Gastroesophageal sphincter (tissue), 4 donors: ENCODE data around the gene TRAK2. TPM values are rescaled to one million over a fixed set of nuclear protein-coding genes. Genes with fewer than 3 reads are reported as not detected.
"Not testable (repeated sequence)": the region's sequence is repeated elsewhere in the genome, so short reads cannot be mapped to it uniquely, and the experiment has no call there.

Source experiments
- ATAC-seq: fragments of 150-250 bp; one replicate; pipeline ENCODE4 v1.9.1; 2016; ENCODE audit warnings: mild to moderate bottlenecking, moderate library complexity
- H3K27ac ChIP-seq, 4 donors: fragments of 200-600 bp; sonication (generic) in 3 of 4; 1 replicate in 3 of 4; 2 replicates in 1 of 4; pipeline ENCODE4 v1.5.1; 2016 to 2019
- H3K27me3 ChIP-seq: fragments of 200-600 bp; sonication (generic); one replicate; pipeline ENCODE4 v1.5.1; 2019
- H3K36me3 ChIP-seq, 2 donors: fragments of 200-600 bp; sonication (generic); one replicate each; pipeline ENCODE4 v1.5.1; 2019; ENCODE audit warnings: control low read depth in 1 of 2
- H3K4me1 ChIP-seq, 3 donors: fragments of 200-600 bp; sonication (generic); 1 replicate in 2 of 3; 2 replicates in 1 of 3; pipeline ENCODE4 v1.5.1; 2016 to 2019; ENCODE audit warnings: control low read depth in 2 of 3
- H3K4me3 ChIP-seq, 2 donors: fragments of 200-600 bp; sonication (generic); one replicate each; pipeline ENCODE4 v1.5.1; 2019; ENCODE audit warnings: mild to moderate bottlenecking in 1 of 2, moderate library complexity in 1 of 2
- H3K9me3 ChIP-seq, 3 donors: fragments of 200-600 bp; sonication (generic); one replicate each; pipeline ENCODE4 v1.5.1; 2017 to 2019; ENCODE audit warnings: control low read depth in 2 of 3
- CTCF ChIP-seq, 4 experiments: fragments of 200-600 bp in 2 of 4; fragments of 450-650 bp in 2 of 4; sonication (generic) in 1 of 4; IDR thresholded peaks; one replicate each; pipeline ENCODE4 v1.5.1; 2017 to 2019; ENCODE audit warnings: antibody characterized with exemption in 4 of 4, mild to moderate bottlenecking in 2 of 4, moderate library complexity in 2 of 4
- EP300 ChIP-seq: sonication (generic); formaldehyde crosslinking; IDR thresholded peaks from one replicate; pipeline ENCODE4 v1.6.1; 2017; ENCODE audit warnings: antibody characterized with exemption, mild to moderate bottlenecking
- POLR2A ChIP-seq, 2 donors: fragments of 450-650 bp; IDR thresholded peaks; one replicate each; pipeline ENCODE4 v1.6.1; 2017; ENCODE audit warnings: antibody characterized with exemption in 2 of 2, mild to moderate bottlenecking in 2 of 2, moderate library complexity in 1 of 2
- POLR2AphosphoS5 ChIP-seq: sonication (generic); formaldehyde crosslinking; IDR thresholded peaks from one replicate; pipeline ENCODE4 v1.6.1; 2017; ENCODE audit warnings: antibody characterized with exemption
- WGBS, 2 donors: methylation state at CpG; one replicate each; pipeline ENCODE4 v1.1.5; 2018; ENCODE audit warnings: low coverage in 1 of 2; 5-methylcytosine and 5-hydroxymethylcytosine counted together
- total RNA-seq, 4 donors: library from RNA; depleted of rRNA; stranded (reverse); fragments of >200 nt; gene quantifications; one replicate each; pipeline ENCODE4 v1.1.0, GENCODE V29; 2016

Gene TRAK2
- total RNA-seq, 4 donors from 2014 or later = 64.8 to 129 (median 105) TPM

- WGBS, 2 donors = 77 to 80% methylated on average over 3 of the region's 3 CpGs
- TF ChIP-seq POLR2AphosphoS5 = no peak
- TF ChIP-seq CTCF (IDR thresholded peaks at IDR 0.05) = no peak
- no peak for TF ChIP-seq POLR2A (IDR thresholded peaks at IDR 0.05)
- Histone ChIP-seq H3K4me3 (no peak overlapping the region), H3K9me3 (no peaks in the 10 kb centered on the region), H3K27ac (peak overlapping the region in 1 of 4 donors; percentile 4), H3K27me3 (no peaks in the 10 kb centered on the region), H3K4me1 (peaks cover 8 to 99% (median 11%) of the 10 kb centered on the region in 3 donors), H3K36me3 (no peaks in the 10 kb centered on the region)
- no peak for ATAC-seq
Observed at GRCh38 chr2:201444746-201445465, 6.4 kb downstream of the TRAK2 start.

GRCh38 chr2:201441409-201441808, 9.8 kb downstream of the TRAK2 start:
- Histone ChIP-seq H3K27ac (no peak overlapping the region), H3K4me1 (peaks cover 4 to 72% (median 11%) of the 10 kb centered on the region in 3 donors)

DNA sequence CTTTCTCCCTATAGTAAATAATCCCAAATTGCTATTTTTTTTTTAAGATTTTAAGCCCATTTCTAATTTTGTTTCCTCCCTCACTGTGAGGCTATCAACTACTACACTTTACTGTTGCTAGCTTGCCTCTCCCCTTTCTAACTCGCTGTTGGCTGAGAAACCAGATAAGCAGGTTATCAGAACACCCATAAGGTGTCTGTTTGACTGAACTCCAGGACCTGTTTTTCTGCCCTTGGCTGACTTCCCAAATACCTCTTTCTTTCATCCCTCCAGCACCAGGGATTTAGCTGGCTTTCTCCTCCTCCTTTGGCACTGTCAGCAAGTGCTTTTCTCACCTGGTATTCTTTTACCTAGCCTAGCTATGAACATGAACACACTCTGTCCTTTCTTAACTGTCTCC, 11.1 kb downstream of the TRAK2 start:
- no peak for ATAC-seq
- Histone ChIP-seq H3K27ac (no peak overlapping the region), H3K36me3 (no peaks in the 10 kb centered on the region), H3K4me3 (no peak overlapping the region), H3K9me3 (no peaks in the 10 kb centered on the region), H3K27me3 (no peaks in the 10 kb centered on the region), H3K4me1 (peaks cover 0 to 65% (median 5%) of the 10 kb centered on the region in 3 donors)
- WGBS, 2 donors = 44 to 100% methylated on average over 1 of the region's 1 CpG
- TF ChIP-seq POLR2A (IDR thresholded peaks at IDR 0.05) (no peak), EP300 (no peak), POLR2AphosphoS5 (no peak), CTCF (IDR thresholded peaks at IDR 0.05) (no peak)

More at GRCh38 chr2:201441409-201441808, 9.8 kb downstream of the TRAK2 start:
- WGBS, 2 donors = 40% methylated on average over 1 of the region's 7 CpGs; no CpG with 5 or more reads in 1 of the 2 donors
- Histone ChIP-seq H3K36me3 (no peaks in the 10 kb centered on the region), H3K9me3 (no peaks in the 10 kb centered on the region), H3K27me3 (no peaks in the 10 kb centered on the region), H3K4me3 (no peak overlapping the region)
- no peak for ATAC-seq
- TF ChIP-seq POLR2AphosphoS5 (no peak), POLR2A (IDR thresholded peaks at IDR 0.05) (no peak), EP300 (no peak), CTCF (IDR thresholded peaks at IDR 0.05) (no peak)

GRCh38 chr2:201439336-201439922, 11.8 kb downstream of the TRAK2 start:
- WGBS, 2 donors = 91 to 100% methylated on average over 1 of the region's 3 CpGs
- not testable (repeated sequence) for H3K27ac ChIP-seq, H3K36me3 ChIP-seq, H3K9me3 ChIP-seq, ATAC-seq, H3K4me3 ChIP-seq, H3K27me3 ChIP-seq
- H3K4me1 ChIP-seq = peaks cover 0 to 65% (median 2%) of the 10 kb centered on the region in 3 donors

DNA sequence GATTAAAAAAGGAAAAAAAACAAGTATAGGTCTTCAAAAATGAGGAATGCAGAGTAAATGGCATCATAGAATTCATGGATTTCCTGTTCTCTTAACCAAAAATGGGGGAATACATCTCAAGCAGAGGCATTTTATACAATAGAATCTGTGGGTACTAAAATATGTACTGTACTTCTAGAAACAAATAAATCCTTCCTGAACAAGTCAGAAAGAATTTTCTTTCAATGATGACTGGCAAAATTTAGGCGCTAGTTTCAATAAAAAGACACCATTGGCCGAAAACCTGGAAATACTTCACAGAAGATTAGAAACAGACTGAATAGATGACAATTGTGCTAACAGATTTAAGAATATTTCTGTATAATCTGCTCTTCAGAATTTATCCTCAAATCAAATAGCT, 15.1 kb downstream of the TRAK2 start:
- Histone ChIP-seq H3K36me3 (no peaks in the 10 kb centered on the region), H3K9me3 (no peaks in the 10 kb centered on the region), H3K4me1 (peaks cover 15 to 66% (median 17%) of the 10 kb centered on the region in 3 donors), H3K4me3 (no peak overlapping the region), H3K27ac (no peak overlapping the region), H3K27me3 (no peaks in the 10 kb centered on the region)
- WGBS, 2 donors = 86 to 95% methylated on average over 2 of the region's 2 CpGs
- ATAC-seq = no peak
- TF ChIP-seq POLR2AphosphoS5 = no peak
- no peak for TF ChIP-seq CTCF (IDR thresholded peaks at IDR 0.05)
- no peak for TF ChIP-seq POLR2A (IDR thresholded peaks at IDR 0.05)
- TF ChIP-seq EP300 = no peak
